SK-N-SH treated with all-trans-retinoic acid at 6 μM for 48 hours (cell line): Measurements from ENCODE around the gene LMCD1.

Experiments used
- ARNTL ChIP-seq: fragments of 450-650 bp; formaldehyde crosslinking; IDR thresholded peaks from 2 replicates; pipeline ENCODE4 v1.5.0; 2020; ENCODE audit warnings: low read depth, mild to moderate bottlenecking, moderate library complexity, borderline replicate concordance
- CREB5 ChIP-seq: fragments of 250-450 bp; sonication (Bioruptor Pico); IDR thresholded peaks from 2 replicates; pipeline ENCODE4 v1.5.1; 2020; ENCODE audit warnings: low read depth, mild to moderate bottlenecking, moderate library complexity
- CSDC2 ChIP-seq: fragments of 250-450 bp; sonication (Bioruptor Pico); IDR thresholded peaks from 2 replicates; pipeline ENCODE4 v1.5.0; 2020; ENCODE audit warnings: mild to moderate bottlenecking, moderate library complexity
- ESRRG ChIP-seq: fragments of 250-450 bp; sonication (Bioruptor Pico); IDR thresholded peaks from 2 replicates; pipeline ENCODE4 v1.6.1; 2021; ENCODE audit warnings: mild to moderate bottlenecking
- PATZ1 ChIP-seq: fragments of 250-450 bp; sonication (Bioruptor Pico); IDR thresholded peaks from 2 replicates; pipeline ENCODE4 v1.8.0; 2020; ENCODE audit warnings: mild to moderate bottlenecking, moderate library complexity, borderline replicate concordance
- PPARA ChIP-seq: fragments of 250-450 bp; sonication (Bioruptor Pico); IDR thresholded peaks from 2 replicates; pipeline ENCODE4 v1.5.0; 2020; ENCODE audit warnings: mild to moderate bottlenecking, borderline replicate concordance
- TSHZ2 ChIP-seq: fragments of 250-450 bp; sonication (Bioruptor Pico); IDR thresholded peaks from 2 replicates; pipeline ENCODE4 v1.5.0; 2020; ENCODE audit warnings: mild to moderate bottlenecking, moderate library complexity
- ZNF70 ChIP-seq: fragments of 450-650 bp; formaldehyde crosslinking; IDR thresholded peaks from 2 replicates; pipeline ENCODE4 v1.5.0; 2020; ENCODE audit warnings: mild to moderate bottlenecking, moderate library complexity
- ZNF8 ChIP-seq: fragments of 450-650 bp; formaldehyde crosslinking; IDR thresholded peaks from 2 replicates; pipeline ENCODE4 v1.5.0; 2020; ENCODE audit warnings: mild to moderate bottlenecking, moderate library complexity
- TF ChIP-seq, protein P1 (sequence below): fragments of 250-450 bp; sonication (Bioruptor Pico); IDR thresholded peaks from 2 replicates; pipeline ENCODE4 v1.5.1; 2021; ENCODE audit warnings: mild to moderate bottlenecking, moderate library complexity

- TF ChIP-seq ZNF70 (CRISPR knock-in tag) (no peak), ARNTL (CRISPR knock-in tag) (no peak), ESRRG (CRISPR knock-in tag) (no peak), PPARA (CRISPR knock-in tag) (no peak), CREB5 (CRISPR knock-in tag) (no peak), CSDC2 (CRISPR knock-in tag) (no peak), TSHZ2 (CRISPR knock-in tag) (no peak), PATZ1 (CRISPR knock-in tag) (no peak), ZNF8 (CRISPR knock-in tag) (no peak)
- TF ChIP-seq, protein P1, sequence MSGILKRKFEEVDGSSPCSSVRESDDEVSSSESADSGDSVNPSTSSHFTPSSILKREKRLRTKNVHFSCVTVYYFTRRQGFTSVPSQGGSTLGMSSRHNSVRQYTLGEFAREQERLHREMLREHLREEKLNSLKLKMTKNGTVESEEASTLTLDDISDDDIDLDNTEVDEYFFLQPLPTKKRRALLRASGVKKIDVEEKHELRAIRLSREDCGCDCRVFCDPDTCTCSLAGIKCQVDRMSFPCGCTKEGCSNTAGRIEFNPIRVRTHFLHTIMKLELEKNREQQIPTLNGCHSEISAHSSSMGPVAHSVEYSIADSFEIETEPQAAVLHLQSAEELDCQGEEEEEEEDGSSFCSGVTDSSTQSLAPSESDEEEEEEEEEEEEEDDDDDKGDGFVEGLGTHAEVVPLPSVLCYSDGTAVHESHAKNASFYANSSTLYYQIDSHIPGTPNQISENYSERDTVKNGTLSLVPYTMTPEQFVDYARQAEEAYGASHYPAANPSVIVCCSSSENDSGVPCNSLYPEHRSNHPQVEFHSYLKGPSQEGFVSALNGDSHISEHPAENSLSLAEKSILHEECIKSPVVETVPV (CRISPR knock-in tag) = no peak
Observed at GRCh38 chr3:8567784-8568575, 66.4 kb downstream of the LMCD1 start.
